ENCODE results near the gene ANKRD13A. TPM values are rescaled to one million over a fixed set of nuclear protein-coding genes. Genes with fewer than 3 reads are reported as not detected.

The ANKRD13A gene
- total and polyA plus RNA-seq, 2 experiments from 2014 or later = 5.7 to 25.6 TPM

GRCh38 chr12:109981311-109981710 is 17.9 kb upstream of the ANKRD13A start:
- Mint-ChIP-seq H3K9me3 (no peaks in the 10 kb centered on the region), H3K36me3 (ENCODE audit: low read depth) (peaks cover 46% of the 10 kb centered on the region), H3K4me1 (no peaks in the 10 kb centered on the region), H3K4me3 (no peak overlapping the region), H3K27me3 (ENCODE audit: insufficient read depth, low read depth, poor library complexity) (peaks cover 3% of the 10 kb centered on the region), H3K27ac (no peak overlapping the region)
- Histone ChIP-seq H3K4me1 (ENCODE audit: insufficient read depth) (no peaks in the 10 kb centered on the region), H2AFZ (no peak overlapping the region), H3K4me3 (no peak overlapping the region), H4K20me1 (replicated peaks; ENCODE audit: insufficient read depth) (no peaks in the 10 kb centered on the region; the same call in 1 of the 2 replicates), H3F3A (replicated peaks; ENCODE audit: low read depth) (no peaks in the 10 kb centered on the region), H3K4me2 (no peak overlapping the region), H3K36me3 (ENCODE audit: insufficient read depth) (peaks cover 17% of the 10 kb centered on the region; the same call in 1 of the 2 replicates), H3K27me3 (ENCODE audit: insufficient read depth) (no peaks in the 10 kb centered on the region), H3K9me2 (ENCODE audit: insufficient read depth) (no peaks in the 10 kb centered on the region), H3K79me2 (replicated peaks; ENCODE audit: insufficient read depth) (no peaks in the 10 kb centered on the region), H3K27ac (ENCODE audit: low read depth) (no peak overlapping the region)
- ATAC-seq (no peak), DNase-seq (ENCODE audit: low spot score) (no peak)
- TF ChIP-seq ZNF462 (CRISPR knock-in tag; IDR thresholded peaks at IDR 0.05) (no peak), REST (IDR thresholded peaks at IDR 0.05; ENCODE audit: unreplicated experiment) (no peak), POLR2AphosphoS5 (IDR thresholded peaks at IDR 0.05; ENCODE audit: low read depth) (no peak), CREB1 (CRISPR knock-in tag; IDR thresholded peaks at IDR 0.05; ENCODE audit: low read depth) (no peak), ZNF114 (CRISPR knock-in tag; IDR thresholded peaks at IDR 0.05) (no peak), EZH2phosphoT487 (IDR thresholded peaks at IDR 0.05; ENCODE audit: unreplicated experiment) (no peak), ZNF331 (CRISPR knock-in tag; IDR thresholded peaks at IDR 0.05; ENCODE audit: low read depth) (no peak)

All from GM23338 (cell line).